HUES6 (cell line): ENCODE measurements around the gene TOP3B.

Experiments used
- H3K27ac ChIP-seq: 2 replicates; pipeline ENCODE4 v1.7.0; 2013; ENCODE audit warnings: low read depth, mild to moderate bottlenecking, low read length, inconsistent platforms
- H3K27me3 ChIP-seq: 2 replicates; pipeline ENCODE4 v1.6.1; 2013; ENCODE audit warnings: low read length; ENCODE audit not compliant: control insufficient read depth, insufficient read depth
- H3K36me3 ChIP-seq: 2 replicates; pipeline ENCODE4 v1.6.1; 2013; ENCODE audit warnings: low read length; ENCODE audit not compliant: control insufficient read depth, insufficient read depth
- H3K4me1 ChIP-seq: 2 replicates; pipeline ENCODE4 v1.6.1; 2013; ENCODE audit warnings: low read length; ENCODE audit not compliant: control insufficient read depth, insufficient read depth
- H3K4me3 ChIP-seq: 2 replicates; pipeline ENCODE4 v1.5.1; 2013; ENCODE audit warnings: low read depth, low read length
- H3K9ac ChIP-seq: one replicate; pipeline ENCODE4 v1.6.1; 2013; ENCODE audit warnings: mild to moderate bottlenecking, low read length
- H3K9me3 ChIP-seq: 2 replicates; pipeline ENCODE4 v1.6.1; 2013; ENCODE audit warnings: low read depth, low read length; ENCODE audit not compliant: control insufficient read depth, insufficient read depth

TOP3B gene

DNA sequence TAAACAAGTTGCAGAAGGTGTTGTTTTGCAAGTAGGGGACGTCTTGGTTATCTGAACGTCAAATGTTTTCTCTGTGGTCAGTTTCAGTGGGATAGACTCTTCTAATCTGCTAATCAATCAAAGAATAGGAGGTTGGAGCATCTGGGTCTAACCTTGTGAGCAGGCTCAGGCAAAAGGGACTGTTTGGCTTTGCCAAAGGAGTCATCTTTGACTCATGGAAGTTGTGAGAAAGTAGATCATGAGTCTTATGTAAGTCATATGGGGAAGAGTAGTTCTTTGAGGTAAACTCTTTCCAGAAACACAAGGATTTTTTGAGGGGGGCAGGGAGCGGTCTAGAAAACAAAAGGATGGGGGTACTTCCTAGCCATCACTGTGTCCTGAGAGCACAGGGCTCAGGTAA is 27.1 kb upstream of the TOP3B start:
- no peak overlapping the region for H3K27ac ChIP-seq
- H3K36me3 ChIP-seq: no peaks in the 10 kb centered on the region
- H3K27me3 ChIP-seq: peaks cover 87% of the 10 kb centered on the region
- H3K9ac ChIP-seq: no peak overlapping the region
- no peaks in the 10 kb centered on the region for H3K4me1 ChIP-seq
- H3K9me3 ChIP-seq: peaks cover 4% of the 10 kb centered on the region
- H3K4me3 ChIP-seq: no peak overlapping the region

GRCh38 chr22:22006596-22006990 is 24.0 kb upstream of the TOP3B start:
- no peaks in the 10 kb centered on the region for H3K36me3 ChIP-seq
- H3K27ac ChIP-seq: no peak overlapping the region
- H3K9ac ChIP-seq: no peak overlapping the region
- peaks cover 94% of the 10 kb centered on the region for H3K27me3 ChIP-seq
- no peaks in the 10 kb centered on the region for H3K9me3 ChIP-seq
- H3K4me1 ChIP-seq: no peaks in the 10 kb centered on the region
- H3K4me3 ChIP-seq: no peak overlapping the region

DNA sequence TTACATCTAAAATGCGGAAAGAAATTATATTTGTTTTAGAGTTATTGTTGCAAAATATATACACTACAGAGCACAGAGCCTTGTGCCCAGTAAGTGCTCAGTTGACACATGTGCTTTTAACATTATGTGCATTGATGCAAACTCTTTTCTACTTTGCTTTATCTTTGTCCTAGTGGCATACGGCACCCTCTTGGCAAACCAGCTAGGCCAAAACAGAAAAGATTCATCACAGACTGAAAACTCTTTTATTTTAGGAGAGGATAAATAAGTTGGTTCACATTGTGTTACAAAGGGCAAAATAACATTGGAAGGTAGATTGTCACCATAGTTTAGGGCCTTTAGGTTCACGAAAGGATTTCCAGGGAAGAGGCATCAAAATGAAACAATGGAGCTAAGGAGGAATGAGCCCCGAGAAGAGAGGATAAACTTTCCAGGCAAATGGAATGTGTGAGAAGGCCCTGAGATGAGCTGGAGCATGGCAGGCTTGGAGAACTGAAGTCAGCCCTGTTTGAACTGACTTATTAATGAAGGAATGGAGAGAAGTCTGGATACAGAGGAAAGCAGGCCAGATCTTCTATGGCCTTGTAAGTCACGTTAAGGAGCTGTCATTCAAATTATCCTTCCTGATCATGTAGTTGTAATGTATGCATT is 23.5 kb upstream of the TOP3B start:
- Histone ChIP-seq H3K9ac (no peak overlapping the region), H3K4me3 (no peak overlapping the region), H3K36me3 (no peaks in the 10 kb centered on the region), H3K9me3 (no peaks in the 10 kb centered on the region), H3K27me3 (peaks cover 95% of the 10 kb centered on the region), H3K4me1 (no peaks in the 10 kb centered on the region), H3K27ac (no peak overlapping the region)

DNA sequence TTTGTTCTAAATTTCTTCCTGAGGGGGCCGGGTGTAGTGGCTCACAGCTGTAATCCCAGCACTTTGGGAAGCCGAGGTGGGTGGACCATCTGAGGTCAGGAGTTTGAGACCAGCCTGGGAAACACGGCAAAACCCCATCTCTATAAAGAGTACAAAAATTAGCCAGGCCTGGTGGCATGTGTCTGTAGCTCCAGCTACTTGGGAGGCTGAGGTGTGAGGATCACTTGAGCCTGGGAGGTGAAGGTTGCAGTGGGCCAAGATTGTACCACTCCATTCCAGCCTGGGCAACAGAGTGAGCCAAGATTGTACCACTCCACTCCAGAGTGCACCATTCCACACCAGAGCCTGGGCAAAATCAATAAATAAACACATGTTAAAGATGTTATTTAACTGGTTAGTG is 20.6 kb upstream of the TOP3B start:
- no peak overlapping the region for H3K27ac ChIP-seq
- H3K27me3 ChIP-seq: peaks cover 95% of the 10 kb centered on the region
- H3K4me3 ChIP-seq: no peak overlapping the region
- no peaks in the 10 kb centered on the region for H3K9me3 ChIP-seq
- no peaks in the 10 kb centered on the region for H3K36me3 ChIP-seq
- no peak overlapping the region for H3K9ac ChIP-seq
- no peaks in the 10 kb centered on the region for H3K4me1 ChIP-seq

GRCh38 chr22:22002526-22003055 is 20.0 kb upstream of the TOP3B start:
- H3K9me3 ChIP-seq: no peaks in the 10 kb centered on the region
- H3K9ac ChIP-seq: no peak overlapping the region
- H3K36me3 ChIP-seq: no peaks in the 10 kb centered on the region
- H3K27ac ChIP-seq: no peak overlapping the region
- H3K4me1 ChIP-seq: no peaks in the 10 kb centered on the region
- peaks cover 96% of the 10 kb centered on the region for H3K27me3 ChIP-seq
- no peak overlapping the region for H3K4me3 ChIP-seq

- no peak overlapping the region for H3K4me3 ChIP-seq
- H3K27me3 ChIP-seq: peaks cover 96% of the 10 kb centered on the region
- no peaks in the 10 kb centered on the region for H3K36me3 ChIP-seq
- no peak overlapping the region for H3K9ac ChIP-seq
- no peaks in the 10 kb centered on the region for H3K9me3 ChIP-seq
- no peak overlapping the region for H3K27ac ChIP-seq
- no peaks in the 10 kb centered on the region for H3K4me1 ChIP-seq
These were observed 19.3 kb upstream of the TOP3B start for GRCh38 chr22:22001664-22002525.

GRCh38 chr22:21998595-21999247 is 16.1 kb upstream of the TOP3B start:
- Histone ChIP-seq H3K27ac (no peak overlapping the region), H3K36me3 (no peaks in the 10 kb centered on the region), H3K4me1 (no peaks in the 10 kb centered on the region), H3K9me3 (no peaks in the 10 kb centered on the region), H3K27me3 (peaks cover 99% of the 10 kb centered on the region), H3K9ac (no peak overlapping the region), H3K4me3 (no peak overlapping the region)

DNA sequence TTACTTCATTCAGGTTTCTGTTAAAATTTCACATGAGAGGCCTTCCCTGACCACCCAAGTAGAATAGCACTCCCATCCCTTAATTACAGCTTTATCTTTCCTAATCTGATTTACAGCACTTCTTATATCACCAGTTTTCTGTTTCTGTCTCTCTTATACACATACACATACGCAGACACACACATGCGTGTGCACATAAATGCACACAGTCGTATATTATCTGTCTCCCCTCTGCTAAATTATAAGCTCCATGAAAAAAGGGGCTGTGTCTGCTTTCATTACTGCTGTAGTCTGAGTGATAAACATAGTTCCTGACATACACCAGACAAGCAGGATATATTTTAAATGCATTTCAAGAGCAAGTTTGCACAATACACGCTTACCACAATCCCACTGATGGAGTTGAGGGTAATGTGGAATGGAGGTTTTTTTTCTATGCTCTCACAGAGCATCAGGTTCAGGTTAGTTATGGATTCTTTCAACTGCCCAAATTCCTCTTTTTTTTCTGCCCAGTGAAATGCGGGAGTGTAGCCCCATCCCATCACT is 13.7 kb upstream of the TOP3B start:
- Histone ChIP-seq H3K27me3 (peaks cover 99% of the 10 kb centered on the region), H3K9ac (no peak overlapping the region), H3K4me1 (no peaks in the 10 kb centered on the region), H3K36me3 (no peaks in the 10 kb centered on the region), H3K27ac (no peak overlapping the region), H3K4me3 (no peak overlapping the region), H3K9me3 (no peaks in the 10 kb centered on the region)

DNA sequence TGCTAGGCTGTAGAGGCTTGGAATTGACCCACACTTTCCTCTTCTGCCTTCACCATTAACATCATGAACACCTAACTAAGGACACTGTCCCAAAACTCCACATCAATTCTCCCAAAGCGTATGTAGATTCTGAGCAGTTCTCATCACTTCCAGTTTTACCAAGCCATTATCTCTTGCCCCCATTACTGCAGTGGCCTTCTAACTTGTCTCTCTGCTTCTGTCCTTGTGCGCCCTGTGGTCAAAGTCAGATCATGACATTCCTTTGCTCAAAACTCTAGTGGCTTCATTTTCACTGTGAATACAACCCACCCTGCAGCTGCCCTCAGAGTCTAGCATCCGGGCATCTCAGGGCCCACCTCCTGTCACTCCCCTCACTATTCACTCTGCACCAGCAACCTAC is 13.1 kb upstream of the TOP3B start:
- H3K9ac ChIP-seq: no peak overlapping the region
- H3K27ac ChIP-seq: no peak overlapping the region
- H3K4me1 ChIP-seq: no peaks in the 10 kb centered on the region
- no peaks in the 10 kb centered on the region for H3K9me3 ChIP-seq
- peaks cover 99% of the 10 kb centered on the region for H3K27me3 ChIP-seq
- no peak overlapping the region for H3K4me3 ChIP-seq
- H3K36me3 ChIP-seq: no peaks in the 10 kb centered on the region

- Histone ChIP-seq H3K27ac (no peak overlapping the region), H3K36me3 (no peaks in the 10 kb centered on the region), H3K9ac (no peak overlapping the region), H3K9me3 (no peaks in the 10 kb centered on the region), H3K4me3 (no peak overlapping the region), H3K27me3 (peaks cover 99% of the 10 kb centered on the region), H3K4me1 (no peaks in the 10 kb centered on the region)
These were observed 12.4 kb upstream of the TOP3B start for GRCh38 chr22:21994881-21995444.
